ENCODE measurements around the gene KREMEN1. TPM values are rescaled to one million over a fixed set of nuclear protein-coding genes. Genes with fewer than 3 reads are reported as not detected.
A peak's percentile ranks its signal among the peaks of the same experiment; 100 is the strongest.

Gene KREMEN1
- total RNA-seq, 1 donor from 2014 or later = 113 TPM

- DNase-seq = no peak
Measured at GRCh38 chr22:29190051-29190450, 117.2 kb downstream of the KREMEN1 start.

- DNase-seq = peak; percentile 63
Measured at GRCh38 chr22:29190918-29191317, 118.1 kb downstream of the KREMEN1 start.

DNA sequence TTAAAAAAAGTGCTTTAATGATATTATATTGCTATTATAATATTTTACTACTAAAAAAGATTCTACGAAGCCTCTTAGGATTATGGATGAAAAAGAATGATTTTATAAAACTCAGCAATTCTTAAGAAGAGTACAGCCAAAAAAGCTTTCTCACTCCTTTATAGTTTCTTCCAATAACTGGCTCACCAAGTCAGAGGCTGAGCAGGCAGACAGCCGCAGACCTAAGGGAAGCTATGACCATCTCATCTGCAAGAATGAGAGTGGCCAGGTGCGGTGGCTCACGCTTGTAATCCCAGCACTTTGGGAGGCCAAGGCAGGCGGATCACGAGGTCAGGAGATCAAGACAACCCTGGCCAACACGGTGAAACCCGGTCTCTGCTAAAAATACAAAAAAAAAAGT lies 120.2 kb downstream of the KREMEN1 start:
- DNase-seq = no peak

- DNase-seq = no peak
Measured at GRCh38 chr22:29194184-29194583, 121.3 kb downstream of the KREMEN1 start.

- DNase-seq = no peak
Measured at GRCh38 chr22:29195118-29195963, 122.5 kb downstream of the KREMEN1 start.

- no peak for DNase-seq
Measured at GRCh38 chr22:29195964-29196666, 123.3 kb downstream of the KREMEN1 start.

DNA sequence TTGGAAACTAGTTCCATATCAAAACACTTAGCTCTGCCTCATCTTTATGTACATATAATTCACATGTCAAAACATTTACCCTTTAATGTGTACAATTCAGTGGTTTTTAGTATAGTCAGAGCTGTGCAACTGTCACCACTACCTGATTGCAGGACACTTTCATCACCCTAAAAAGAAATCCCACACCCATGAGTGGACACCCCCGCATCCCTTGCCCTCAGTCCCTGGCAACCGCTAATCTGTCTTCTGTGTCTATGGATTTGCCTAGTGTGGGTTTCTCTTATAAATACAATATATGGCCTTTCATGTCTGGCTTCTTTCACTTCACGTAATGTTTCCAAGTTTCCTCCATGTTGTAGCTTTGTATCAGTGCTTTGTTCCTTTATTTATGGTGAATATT lies 124.3 kb downstream of the KREMEN1 start:
- DNase-seq = no peak

DNA sequence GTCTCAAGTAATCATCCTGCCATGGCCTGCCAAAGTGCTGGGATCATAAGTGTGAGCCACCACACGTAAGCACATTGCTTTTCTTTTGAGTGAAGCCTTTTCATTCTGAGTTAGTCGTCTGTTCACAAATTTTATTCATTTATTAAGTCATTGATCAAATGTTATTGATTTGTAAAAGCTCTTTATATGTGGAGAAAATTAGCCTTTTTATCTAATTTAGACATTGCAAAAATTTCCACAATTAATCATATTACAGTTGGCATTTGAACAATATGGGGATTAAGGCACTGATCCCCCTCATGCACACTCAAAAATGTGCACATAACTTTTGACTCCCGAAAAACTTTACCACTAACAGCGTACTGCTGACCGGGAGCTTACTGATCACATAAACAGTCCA lies 125.4 kb downstream of the KREMEN1 start:
- DNase-seq = no peak

- DNase-seq = no peak
Measured at GRCh38 chr22:29199702-29200400, 127.0 kb downstream of the KREMEN1 start.

DNA sequence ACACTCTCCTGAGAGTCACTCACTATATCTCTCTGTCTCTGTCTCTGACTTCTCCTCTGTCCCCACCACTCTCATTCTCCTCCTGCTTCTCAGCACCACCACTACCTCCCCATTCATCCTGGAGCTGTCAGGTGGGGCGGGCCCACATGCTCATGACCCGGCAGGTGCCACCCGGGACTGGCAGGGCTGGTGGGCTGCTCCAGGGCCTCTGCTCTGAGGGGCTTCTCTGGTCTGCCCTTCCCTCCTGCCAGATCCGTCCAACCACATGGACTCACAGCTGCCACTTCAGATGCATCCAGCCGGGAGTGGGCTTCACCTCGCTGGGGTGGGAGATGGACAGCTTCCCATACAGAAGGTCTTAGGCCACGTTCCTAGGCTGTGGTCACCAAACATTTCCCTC lies 128.1 kb downstream of the KREMEN1 start:
- no peak for DNase-seq

DNA sequence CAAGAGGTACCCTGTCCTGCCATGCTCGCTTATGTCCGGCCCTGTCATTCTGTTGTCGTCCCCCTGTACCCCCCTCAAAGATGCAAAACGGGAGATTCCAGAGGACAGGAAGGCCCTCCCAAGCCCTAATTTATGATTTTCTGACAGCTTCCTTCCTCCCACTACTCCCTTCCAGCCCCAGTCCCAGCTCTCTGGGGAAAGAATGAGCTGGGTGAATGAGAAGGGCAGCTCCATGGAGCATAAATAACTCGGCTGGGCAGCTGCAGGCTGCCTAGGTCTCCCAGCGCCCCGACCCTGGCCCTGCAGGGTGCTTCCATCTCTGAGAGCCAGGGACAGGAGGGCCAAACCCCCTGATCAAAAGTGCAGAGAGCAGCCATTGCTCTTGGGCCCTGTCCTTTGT lies 128.9 kb downstream of the KREMEN1 start:
- no peak for DNase-seq

DNA sequence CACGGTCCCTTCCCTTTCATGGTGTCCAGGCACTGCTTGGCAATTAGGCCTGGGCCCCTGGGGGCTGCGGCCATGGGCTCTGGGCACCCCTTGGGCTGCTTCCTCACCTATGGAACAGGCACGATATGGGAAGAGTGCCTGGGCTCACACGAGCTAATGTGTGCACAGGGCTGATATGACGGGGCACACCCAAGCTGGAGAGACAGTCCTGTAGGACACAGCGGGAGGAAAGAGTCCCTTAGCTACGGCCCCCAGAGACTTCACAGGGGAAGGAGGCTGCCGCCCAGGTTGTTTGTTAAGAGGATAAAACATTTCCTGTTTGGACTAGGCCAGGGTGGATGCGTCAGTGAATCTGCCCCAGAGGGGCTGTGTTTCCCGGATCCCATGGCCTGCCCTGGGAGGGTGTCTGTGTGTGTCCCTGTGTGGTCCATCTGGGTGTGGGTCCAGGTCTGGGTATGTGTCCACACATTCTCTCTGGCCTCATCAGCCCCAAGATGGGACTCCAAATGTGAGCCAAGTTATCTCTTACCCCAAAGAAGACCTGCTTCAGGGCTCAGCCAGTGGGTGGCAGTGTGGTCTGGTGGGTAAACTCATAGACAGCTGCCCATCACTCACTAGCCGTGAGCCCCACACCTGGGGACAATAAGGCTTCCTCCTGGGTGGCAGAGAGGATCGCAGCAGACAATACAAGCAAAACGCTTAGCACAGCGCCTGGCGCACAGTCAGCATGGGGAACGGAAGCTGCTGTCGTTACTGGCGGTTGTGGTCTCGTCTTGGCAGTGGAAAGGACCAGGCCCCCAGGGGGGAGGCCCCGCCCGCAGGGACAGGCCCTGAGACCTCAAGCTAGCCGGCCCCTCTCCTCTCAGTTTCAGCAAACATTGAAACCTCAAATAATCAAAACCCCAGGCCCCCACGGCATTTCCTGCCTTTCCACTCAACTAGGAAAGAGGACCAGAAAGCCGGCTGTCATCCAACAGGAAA lies 129.7 kb downstream of the KREMEN1 start:
- peak; percentile 47 for DNase-seq

- DNase-seq = no peak
Measured at GRCh38 chr22:29203488-29204454, 130.9 kb downstream of the KREMEN1 start.

GRCh38 chr22:29204455-29205183 lies 131.8 kb downstream of the KREMEN1 start:
- no peak for DNase-seq

DNA sequence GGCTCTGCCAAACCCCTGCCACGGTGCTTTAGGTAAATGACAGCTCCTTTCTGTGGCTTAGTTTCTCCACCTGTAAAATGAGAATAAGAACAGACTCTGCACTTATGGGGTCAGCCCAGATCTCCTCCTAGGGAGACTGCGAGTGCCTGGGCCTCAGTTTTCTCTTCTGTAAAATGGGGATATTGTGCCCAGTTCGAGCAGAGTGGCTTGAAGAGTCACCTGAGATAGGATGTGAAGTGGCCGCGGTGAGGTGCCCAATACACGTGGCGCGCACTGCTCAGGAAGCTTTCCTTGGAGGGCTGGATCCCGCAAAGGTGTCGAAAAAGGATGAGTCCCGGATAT lies 132.4 kb downstream of the KREMEN1 start:
- no peak for DNase-seq

GRCh38 chr22:29205594-29206371 lies 132.9 kb downstream of the KREMEN1 start, which contains the start of gene EMID1:
EMID1 (plus strand) TSS chr22:29205896; CDS start chr22:29206039, 143 bp downstream.
- peak; percentile 61 for DNase-seq

- no peak for DNase-seq
Measured at GRCh38 chr22:29206372-29207242, 133.8 kb downstream of the KREMEN1 start.

GRCh38 chr22:29207243-29207550 lies 134.4 kb downstream of the KREMEN1 start:
- no peak for DNase-seq

Data from tongue (tissue), 2 donors.